GM18526 (cell line): Measurements from ENCODE around the gene AASDH.

Experiments used
- POLR2A ChIP-seq: IDR thresholded peaks from 3 replicates; pipeline ENCODE4 v1.6.1; 2011; ENCODE audit not compliant: insufficient read length; ENCODE audit errors: extremely low read depth

The AASDH gene

DNA sequence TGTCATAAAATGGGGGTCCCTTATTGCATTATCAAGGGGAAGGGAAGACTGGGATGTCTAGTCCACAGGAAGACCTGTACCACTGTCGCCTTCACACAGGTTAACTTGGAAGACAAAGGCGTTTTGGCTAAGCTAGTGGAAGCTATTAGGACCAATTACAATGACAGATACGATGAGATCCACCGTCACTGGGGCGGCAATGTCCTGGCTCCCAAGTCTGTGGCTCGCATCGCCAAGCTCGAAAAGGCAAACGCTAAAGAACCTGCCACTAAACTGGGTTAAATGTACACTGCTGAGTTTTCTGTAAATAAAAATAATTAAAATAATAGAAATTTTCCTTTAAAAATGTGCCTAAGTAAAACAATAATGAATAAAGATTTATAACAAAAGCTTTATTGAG is 30.6 kb downstream of the AASDH start:
- no peak for TF ChIP-seq POLR2A

- no peak for TF ChIP-seq POLR2A
Measured at GRCh38 chr4:56348576-56348975, 38.7 kb downstream of the AASDH start.

- TF ChIP-seq POLR2A: no peak
Measured at GRCh38 chr4:56345458-56345857, 41.8 kb downstream of the AASDH start.

- TF ChIP-seq POLR2A: no peak
Measured at GRCh38 chr4:56342746-56343145, 44.5 kb downstream of the AASDH start.

DNA sequence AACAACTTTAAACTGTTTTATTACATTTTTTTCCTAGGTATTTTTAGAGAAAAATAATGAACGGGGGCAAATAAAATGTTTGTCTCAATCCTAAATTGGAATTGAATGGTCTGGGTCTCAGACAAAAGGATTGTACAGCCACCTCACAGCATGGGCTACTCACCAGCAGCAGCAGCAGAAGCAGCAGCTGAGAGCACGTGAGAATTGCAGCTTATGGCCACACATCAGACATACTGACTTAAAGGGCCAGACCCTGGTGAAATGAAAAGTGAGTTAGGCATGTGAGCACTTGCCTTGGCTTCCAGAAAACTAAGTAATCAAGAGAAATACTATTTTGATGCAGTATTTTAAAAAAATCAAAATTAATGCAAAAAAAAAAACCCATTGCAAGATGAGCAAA is 56.6 kb downstream of the AASDH start:
- TF ChIP-seq POLR2A: no peak

DNA sequence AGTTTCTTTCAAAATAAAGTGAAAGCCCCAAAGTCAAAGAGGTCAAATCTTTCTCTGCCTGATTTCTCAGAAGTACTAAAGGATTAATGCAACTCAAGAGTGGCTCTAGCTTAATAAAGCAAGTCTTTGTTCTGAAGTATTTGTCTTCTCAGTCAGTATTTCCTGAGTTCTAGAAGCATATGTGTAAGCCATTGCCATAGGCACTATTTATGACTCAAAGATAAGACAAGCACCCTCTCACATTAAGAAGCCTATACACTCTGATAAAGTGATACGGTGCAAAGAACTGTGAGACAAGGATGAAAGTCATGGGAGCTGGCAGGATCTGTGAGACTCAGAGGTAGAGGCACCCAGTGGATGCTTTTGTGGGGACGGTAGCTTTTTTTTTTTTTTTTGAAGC is 60.9 kb downstream of the AASDH start:
- no peak for TF ChIP-seq POLR2A

- TF ChIP-seq POLR2A: no peak
Measured at GRCh38 chr4:56324011-56324610, 63.2 kb downstream of the AASDH start.

GRCh38 chr4:56323327-56323726 is 64.0 kb downstream of the AASDH start:
- TF ChIP-seq POLR2A: no peak

DNA sequence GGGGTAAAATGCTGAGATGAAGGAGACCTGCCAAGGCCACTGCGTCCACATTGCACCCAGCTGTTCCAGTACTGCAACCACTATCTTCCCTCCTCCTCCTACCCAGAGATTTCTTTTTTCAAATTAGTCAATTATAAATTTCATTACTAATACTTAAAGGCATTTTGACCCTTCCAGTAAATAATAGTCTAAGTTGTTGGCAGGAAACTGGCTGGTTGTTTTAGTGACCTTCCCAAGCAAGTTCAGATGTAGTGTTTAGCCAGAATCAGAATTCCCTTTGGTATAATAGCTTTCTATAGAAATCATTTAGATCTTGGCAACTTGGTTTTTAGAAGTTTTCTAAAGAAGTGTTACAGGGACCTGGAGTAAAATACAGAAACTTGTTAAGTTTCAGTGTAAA is 66.0 kb downstream of the AASDH start:
- no peak for TF ChIP-seq POLR2A

- TF ChIP-seq POLR2A: no peak
Measured at GRCh38 chr4:56320293-56320692, 67.0 kb downstream of the AASDH start.

DNA sequence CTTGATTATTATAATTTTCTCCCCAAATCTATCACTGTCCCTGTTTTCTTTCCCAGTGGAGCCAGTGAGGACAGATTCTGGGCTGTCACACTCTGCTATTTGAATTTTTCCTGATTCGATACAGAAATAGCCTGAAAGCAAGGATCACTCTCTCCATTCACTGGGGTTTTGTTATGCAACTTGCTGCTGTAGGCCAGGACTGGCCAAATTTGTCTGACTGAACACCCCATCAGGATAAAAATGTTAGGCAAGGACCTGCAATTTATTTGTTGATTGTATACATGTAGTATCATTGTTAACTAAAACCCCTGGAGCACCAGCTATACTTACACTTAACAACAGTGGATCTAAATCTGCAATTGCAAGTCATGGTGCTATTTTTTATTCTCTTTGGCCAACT is 68.7 kb downstream of the AASDH start:
- TF ChIP-seq POLR2A: no peak

GRCh38 chr4:56317749-56318148 is 69.5 kb downstream of the AASDH start:
- no peak for TF ChIP-seq POLR2A

DNA sequence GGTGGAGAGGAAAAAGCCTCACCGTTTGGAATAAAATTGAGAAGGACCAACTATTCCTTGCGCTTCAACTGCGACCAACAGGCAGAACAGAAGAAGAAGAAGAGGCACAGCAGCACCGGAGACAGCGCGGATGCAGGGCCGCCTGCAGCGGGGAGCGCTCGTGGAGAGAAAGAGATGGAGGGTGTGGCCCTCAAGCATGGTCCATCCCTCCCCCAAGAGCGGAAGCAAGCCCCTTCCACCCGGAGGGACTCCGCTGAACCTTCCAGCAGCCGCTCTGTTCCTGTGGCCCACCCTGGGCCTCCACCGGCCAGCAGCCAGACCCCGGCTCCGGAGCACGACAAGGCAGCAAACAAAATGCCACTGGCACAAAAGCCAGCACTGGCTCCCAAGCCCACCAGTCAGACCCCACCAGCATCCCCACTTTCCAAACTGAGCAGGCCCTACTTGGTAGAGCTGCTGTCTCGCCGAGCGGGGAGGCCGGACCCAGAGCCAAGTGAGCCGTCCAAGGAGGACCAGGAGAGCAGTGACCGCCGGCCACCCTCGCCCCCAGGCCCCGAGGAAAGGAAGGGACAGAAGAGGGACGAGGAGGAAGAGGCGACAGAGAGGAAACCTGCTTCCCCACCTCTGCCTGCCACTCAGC is 71.2 kb downstream of the AASDH start:
- no peak for TF ChIP-seq POLR2A

GRCh38 chr4:56315543-56315942 is 71.7 kb downstream of the AASDH start:
- TF ChIP-seq POLR2A: no peak

DNA sequence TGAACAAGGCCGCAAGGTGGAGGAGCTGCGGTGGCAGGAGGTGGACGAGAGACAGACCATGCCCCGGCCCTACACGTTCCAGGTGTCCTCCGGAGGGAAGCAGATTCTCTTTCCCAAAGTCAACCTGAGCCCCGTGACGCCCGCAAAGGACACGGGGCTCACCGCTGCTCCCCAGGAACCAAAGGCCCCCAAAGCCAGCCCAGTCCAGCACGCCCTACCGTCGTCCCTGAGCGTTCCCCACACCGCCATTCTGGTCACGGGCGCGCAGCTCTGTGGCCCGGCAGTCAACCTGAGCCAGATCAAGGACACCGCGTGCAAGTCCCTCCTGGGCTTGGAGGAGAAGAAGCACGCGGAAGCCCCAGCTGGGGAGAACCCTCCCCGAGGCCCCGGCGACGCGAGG is 72.2 kb downstream of the AASDH start:
- no peak for TF ChIP-seq POLR2A

GRCh38 chr4:56314207-56314915 is 72.9 kb downstream of the AASDH start:
- TF ChIP-seq POLR2A: no peak

GRCh38 chr4:56313132-56313531 is 74.2 kb downstream of the AASDH start:
- TF ChIP-seq POLR2A: no peak

DNA sequence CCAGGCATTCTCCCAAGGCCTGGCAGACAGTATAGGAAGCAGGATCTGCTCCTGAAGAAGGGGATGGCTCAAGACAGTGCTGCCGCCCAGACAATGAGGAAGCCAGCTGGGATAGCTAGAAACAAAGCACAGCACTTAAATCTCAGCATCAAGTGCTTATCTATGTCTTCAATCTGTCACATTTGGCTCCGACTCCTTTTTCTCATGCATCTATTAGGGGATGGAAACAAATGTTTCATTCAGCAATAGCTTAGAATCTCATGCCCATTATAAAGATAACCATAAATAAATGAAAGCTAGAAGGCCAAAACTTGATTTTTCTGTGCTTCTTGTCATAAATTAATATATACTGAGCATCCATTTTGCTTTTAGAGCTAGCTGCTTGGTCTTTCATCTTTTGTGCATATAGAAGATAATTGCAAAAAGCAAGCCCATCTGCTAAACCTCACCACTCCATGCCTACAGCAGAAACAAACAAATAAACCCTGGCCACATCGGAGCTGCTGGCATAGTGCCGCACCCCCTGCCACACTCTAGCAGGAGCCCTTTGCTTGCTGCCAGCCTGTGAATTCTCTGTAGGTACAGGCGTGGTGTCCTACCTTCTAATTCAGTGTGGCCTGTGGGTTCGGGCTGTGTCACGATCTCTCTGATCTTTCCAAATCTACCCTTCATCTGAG is 75.9 kb downstream of the AASDH start:
- no peak for TF ChIP-seq POLR2A
